BJ (cell line): ENCODE results near the gene ARHGAP40. TPM values are rescaled to one million over a fixed set of nuclear protein-coding genes. Genes with fewer than 3 reads are reported as not detected.

ENCODE experiments used
- CTCF ChIA-PET: fragments of 350-600 bp; formaldehyde crosslinking; extraction: SDS; loops from one replicate; lab custom pipeline; 2021; ENCODE audit warnings: antibody characterized with exemption, inconsistent platforms; lab: Yijun Ruan, JAX
- POLR2A ChIA-PET: fragments of 300-600 bp; sonication (Branson Sonifier 250); formaldehyde crosslinking; extraction: SDS; loops from one replicate; lab custom pipeline; 2021; ENCODE audit warnings: antibody characterized with exemption; lab: Charles Lee
- DNase-seq: peaks from one replicate; pipeline ENCODE4 v3.0.0-alpha.2; 2011; ENCODE audit warnings: low read depth
- H3K27me3 ChIP-seq: 2 replicates; pipeline ENCODE4 v1.6.0; 2011; ENCODE audit warnings: low read length; ENCODE audit not compliant: control insufficient read depth, insufficient read depth
- H3K36me3 ChIP-seq: 2 replicates; pipeline ENCODE4 v1.5.1; 2011; ENCODE audit warnings: low read length; ENCODE audit not compliant: control insufficient read depth, insufficient read depth
- H3K4me3 ChIP-seq: 2 replicates; pipeline ENCODE4 v1.5.1; 2011; ENCODE audit warnings: low read depth, mild to moderate bottlenecking, control low read depth, low read length
- polyA plus RNA-seq: library from polyadenylated mRNA; depleted of rRNA; stranded (reverse); fragments of >200 nt; gene quantifications from 2 replicates; pipeline ENCODE4 v1.2.3, GENCODE V29; 2011
- TF ChIP-seq, protein P1 (sequence below): IDR thresholded peaks from 2 replicates; pipeline ENCODE4 v1.5.1; 2011; ENCODE audit warnings: low read depth, mild to moderate bottlenecking, control low read depth, inconsistent platforms, low read length, moderate library complexity; ENCODE audit not compliant: insufficient read depth

Gene ARHGAP40
- polyA plus RNA-seq, 1 experiment, result not detected

DNA sequence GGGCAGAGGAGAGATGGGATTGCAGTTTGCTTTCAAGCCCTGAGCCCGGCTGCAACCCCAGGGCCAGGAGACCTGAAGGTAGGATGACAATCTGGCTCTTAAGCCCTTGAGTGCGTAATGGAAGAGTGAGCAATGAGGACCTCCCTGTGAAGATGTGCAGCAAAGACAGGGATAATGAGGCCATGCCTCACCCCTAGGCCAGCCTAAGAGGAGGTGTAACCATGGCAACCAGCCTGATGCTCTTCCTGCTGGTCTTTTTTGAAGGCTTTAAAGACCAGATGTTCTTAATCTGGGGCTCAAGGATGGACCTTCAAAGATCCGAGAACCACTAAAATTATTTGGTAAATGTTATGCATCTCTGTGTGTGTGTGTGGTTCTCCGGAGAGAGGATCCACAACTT, 8.2 kb downstream of the ARHGAP40 start:
- Histone ChIP-seq H3K4me3 (no peak overlapping the region), H3K27me3 (peaks cover 6% of the 10 kb centered on the region), H3K36me3 (no peaks in the 10 kb centered on the region)
- ChIA-PET CTCF (no interaction called here), POLR2A (no interaction called here)
- no peak for DNase-seq
- TF ChIP-seq, protein P1, sequence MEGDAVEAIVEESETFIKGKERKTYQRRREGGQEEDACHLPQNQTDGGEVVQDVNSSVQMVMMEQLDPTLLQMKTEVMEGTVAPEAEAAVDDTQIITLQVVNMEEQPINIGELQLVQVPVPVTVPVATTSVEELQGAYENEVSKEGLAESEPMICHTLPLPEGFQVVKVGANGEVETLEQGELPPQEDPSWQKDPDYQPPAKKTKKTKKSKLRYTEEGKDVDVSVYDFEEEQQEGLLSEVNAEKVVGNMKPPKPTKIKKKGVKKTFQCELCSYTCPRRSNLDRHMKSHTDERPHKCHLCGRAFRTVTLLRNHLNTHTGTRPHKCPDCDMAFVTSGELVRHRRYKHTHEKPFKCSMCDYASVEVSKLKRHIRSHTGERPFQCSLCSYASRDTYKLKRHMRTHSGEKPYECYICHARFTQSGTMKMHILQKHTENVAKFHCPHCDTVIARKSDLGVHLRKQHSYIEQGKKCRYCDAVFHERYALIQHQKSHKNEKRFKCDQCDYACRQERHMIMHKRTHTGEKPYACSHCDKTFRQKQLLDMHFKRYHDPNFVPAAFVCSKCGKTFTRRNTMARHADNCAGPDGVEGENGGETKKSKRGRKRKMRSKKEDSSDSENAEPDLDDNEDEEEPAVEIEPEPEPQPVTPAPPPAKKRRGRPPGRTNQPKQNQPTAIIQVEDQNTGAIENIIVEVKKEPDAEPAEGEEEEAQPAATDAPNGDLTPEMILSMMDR, result no peak

DNA sequence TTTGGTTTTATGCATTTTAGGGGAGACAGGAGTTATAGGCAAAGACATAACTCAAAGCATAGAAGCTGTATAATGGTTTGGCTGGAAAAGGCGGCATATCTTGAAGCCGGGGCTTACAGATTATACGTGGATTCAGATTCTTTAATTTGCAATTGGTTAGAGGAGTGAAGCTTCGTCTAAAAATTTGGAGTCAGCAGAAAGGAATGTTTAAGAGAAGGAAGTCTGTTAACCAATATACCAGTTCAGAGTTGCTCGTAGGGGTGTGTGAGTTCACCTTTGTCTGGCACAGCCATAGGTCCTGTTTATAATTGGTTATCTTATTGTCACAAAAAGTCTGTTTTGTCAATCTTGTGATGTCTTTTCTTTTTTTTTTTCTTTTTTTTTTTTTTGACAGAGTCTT, 8.9 kb downstream of the ARHGAP40 start:
- CTCF ChIA-PET, result no interaction called here
- DNase-seq, result no peak

GRCh38 chr20:38612751-38613515, 11.3 kb downstream of the ARHGAP40 start:
- peaks cover 4% of the 10 kb centered on the region for H3K27me3 ChIP-seq
- ChIA-PET CTCF (interaction anchor here (0.7 to 1.6 kb wide), 2 partner anchors 9 kb away, joined by 3 to 4 read pairs; no protein-coding TSS in a partner anchor), POLR2A (no interaction called here)
- H3K36me3 ChIP-seq, result no peaks in the 10 kb centered on the region
- DNase-seq, result no peak
- H3K4me3 ChIP-seq, result no peak overlapping the region
- TF ChIP-seq, protein P1, result no peak

More for the DNA sequence above, 8.9 kb downstream of the ARHGAP40 start:
- TF ChIP-seq, protein P1, result no peak
- Histone ChIP-seq H3K27me3 (peaks cover 6% of the 10 kb centered on the region), H3K36me3 (no peaks in the 10 kb centered on the region), H3K4me3 (no peak overlapping the region)
- POLR2A ChIA-PET, result no interaction called here

- Histone ChIP-seq H3K4me3 (no peak overlapping the region), H3K36me3 (no peaks in the 10 kb centered on the region), H3K27me3 (peaks cover 14% of the 10 kb centered on the region)
- ChIA-PET POLR2A (no interaction called here), CTCF (interaction anchor here (1.1 to 1.6 kb wide), 3 partner anchors 14 to 33 kb away, joined by 3 to 5 read pairs (median 4); no protein-coding TSS in a partner anchor)
- TF ChIP-seq, protein P1, result no peak
- DNase-seq, result no peak
Observed at GRCh38 chr20:38615283-38615682, 13.7 kb downstream of the ARHGAP40 start.

DNA sequence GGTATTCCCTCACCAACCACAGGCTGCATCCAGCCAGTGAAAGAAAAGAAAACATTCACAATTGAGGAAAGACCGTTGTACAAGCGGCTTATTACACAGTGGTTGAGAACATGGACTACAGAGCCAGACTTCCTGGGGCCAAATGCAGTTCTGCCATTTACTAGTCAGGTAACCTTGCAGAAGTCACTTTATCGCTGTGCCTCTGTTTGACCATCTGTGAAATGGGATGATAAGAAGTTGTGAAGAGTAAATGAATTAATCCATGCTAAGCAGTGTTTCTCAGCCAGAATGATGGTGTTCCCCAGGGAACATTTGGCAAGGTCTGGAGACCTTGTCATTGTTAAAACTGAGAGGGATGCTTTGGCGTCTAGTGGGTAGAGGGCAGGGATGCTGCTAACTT, 14.8 kb downstream of the ARHGAP40 start:
- TF ChIP-seq, protein P1, result no peak
- peaks cover 16% of the 10 kb centered on the region for H3K27me3 ChIP-seq
- ChIA-PET POLR2A (interaction anchor here (0.6 kb wide), 1 partner anchor 53 kb away, joined by 3 read pairs; no protein-coding TSS in a partner anchor), CTCF (interaction anchor here (1.1 to 1.6 kb wide), 2 partner anchors 12 to 17 kb away, joined by 3 to 5 read pairs; no protein-coding TSS in a partner anchor)
- no peaks in the 10 kb centered on the region for H3K36me3 ChIP-seq
- H3K4me3 ChIP-seq, result no peak overlapping the region
- DNase-seq, result no peak
